ENCODE results near the gene ATF7IP.

The ATF7IP gene

DNA sequence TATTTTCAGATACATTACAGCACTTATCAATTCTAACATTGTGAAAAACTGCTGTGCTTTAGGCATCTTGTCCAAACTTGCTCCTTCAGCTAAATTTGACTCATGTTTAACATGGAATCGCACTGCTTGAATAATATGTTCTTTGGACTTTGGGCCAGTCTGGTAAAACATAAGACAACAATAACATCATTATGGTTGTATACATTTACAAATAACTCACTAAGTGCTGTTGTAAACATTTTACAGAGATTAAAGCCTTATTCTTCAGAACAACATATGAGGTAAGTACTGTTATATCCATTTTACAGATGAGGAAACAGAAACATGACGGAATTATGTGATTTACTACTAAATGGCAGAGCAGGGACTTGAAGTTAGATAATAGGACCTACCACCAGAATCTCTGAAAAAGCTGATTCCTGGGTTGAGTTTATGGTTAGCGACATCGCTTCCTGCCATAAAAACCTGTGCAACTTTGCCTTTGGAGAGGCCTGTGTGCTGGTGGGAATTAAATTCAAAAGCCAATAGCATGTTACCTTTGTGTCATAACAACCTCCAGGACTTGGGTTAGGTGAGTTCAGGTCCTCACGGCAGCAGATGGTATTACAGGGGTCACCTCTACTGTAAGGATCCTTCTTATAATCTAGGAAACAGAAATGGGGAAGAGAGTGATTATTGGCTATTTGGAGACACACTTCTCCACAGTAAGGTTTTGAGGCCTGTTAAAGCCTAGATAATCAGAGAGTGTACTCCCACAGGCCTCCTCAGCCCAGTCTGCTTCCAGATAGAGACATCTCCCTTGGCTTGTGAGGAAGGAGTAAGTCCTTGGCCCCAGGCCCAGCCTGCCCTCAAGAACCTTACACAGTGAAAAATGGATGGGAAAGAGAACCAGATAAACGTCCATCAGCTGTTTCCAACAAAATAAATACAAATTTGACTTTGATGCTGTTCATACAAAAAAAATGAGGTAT, 140.4 kb downstream of the ATF7IP start:
- no peak for DNase-seq (ENCODE audit: low spot score)

DNA sequence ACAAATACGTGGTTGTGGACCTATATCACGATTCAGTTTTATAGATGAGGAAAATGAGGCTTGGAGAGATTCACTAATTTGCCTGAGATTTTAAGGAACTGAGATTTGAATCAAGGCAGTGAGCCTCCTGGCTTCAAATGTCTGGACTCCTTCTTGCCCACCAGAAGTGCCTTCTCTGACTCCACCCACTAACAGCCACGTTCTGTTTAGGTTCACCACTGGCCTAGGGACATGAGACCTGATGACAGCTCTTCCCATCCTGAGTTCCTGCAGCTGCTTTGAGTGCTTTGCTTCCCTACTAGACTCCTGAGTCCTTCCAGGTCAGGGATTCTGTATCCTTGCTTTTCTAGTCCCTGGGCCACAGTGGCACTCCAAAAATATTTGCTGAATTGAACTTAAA, 145.1 kb downstream of the ATF7IP start:
- no peak for DNase-seq (ENCODE audit: low spot score)

DNA sequence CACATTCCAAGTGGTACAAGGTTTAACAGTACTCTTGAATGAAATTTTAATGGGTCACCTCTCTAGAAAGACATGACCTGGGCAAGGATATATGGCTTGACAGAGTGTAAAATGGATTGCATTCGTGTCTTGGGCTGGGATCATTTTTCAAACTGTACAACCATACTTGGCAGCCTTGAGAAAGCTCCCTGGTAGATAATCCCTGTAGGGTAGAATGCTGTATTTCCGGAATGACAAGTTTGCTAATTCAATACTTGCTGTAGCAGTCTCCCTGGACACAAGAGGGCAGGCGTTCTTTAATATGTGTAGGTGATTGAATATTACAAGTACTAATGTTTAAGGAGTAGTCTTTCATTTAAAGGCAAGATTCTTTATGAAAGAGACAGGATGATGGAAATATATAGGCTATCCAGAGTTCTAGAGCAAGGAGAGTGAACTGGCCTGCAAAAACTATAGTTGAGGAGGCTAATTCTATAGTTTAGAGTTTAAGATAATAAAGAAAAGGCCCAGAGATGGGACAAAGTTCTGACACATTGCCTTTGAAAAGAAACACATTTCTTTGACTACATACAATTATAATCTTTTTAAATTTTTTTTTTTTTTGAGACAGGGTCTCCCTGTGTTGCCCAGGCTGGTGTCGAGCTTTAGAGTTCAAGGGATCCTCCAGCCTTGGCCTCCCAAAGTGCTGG, 148.8 kb downstream of the ATF7IP start:
- DNase-seq (ENCODE audit: low spot score) = peak; percentile 49

DNA sequence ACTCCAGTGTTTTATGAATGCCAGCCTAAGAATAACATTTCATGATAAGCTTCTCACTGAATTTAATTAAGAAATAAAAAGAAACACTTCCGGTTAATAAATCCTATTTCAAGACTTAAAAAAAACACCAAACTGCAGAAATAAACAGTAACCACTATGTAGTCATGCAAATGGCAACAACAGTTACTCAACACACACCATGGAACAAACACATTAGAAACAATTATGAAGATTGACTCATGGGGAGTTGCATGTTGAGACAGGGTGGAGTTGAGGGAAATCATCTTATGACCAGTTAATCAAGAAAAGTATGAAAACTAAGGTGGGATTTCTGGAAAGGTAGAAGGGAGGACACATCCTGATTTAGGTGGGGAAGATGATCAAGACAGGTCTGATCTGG, 149.5 kb downstream of the ATF7IP start:
- peak; percentile 14 for DNase-seq (ENCODE audit: low spot score)

DNA sequence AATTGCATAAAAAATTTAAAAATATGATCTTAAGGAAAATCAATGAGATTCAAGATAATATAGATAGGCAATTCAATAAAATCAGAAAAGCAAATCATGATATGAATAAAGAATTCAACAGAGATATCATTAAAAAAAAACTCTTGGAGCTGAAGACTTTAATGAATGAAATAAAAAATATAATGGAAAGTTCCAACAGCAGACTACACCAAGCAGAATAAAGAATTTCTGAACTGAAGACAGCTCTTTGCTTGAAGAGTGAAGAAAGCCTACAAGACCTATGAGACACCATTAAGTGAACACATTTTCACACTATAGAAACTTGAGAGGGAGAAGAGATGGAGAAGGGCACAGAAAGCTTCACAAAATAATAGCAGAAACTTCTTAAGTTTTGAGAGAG, 156.3 kb downstream of the ATF7IP start:
- no peak for DNase-seq (ENCODE audit: low spot score)

DNA sequence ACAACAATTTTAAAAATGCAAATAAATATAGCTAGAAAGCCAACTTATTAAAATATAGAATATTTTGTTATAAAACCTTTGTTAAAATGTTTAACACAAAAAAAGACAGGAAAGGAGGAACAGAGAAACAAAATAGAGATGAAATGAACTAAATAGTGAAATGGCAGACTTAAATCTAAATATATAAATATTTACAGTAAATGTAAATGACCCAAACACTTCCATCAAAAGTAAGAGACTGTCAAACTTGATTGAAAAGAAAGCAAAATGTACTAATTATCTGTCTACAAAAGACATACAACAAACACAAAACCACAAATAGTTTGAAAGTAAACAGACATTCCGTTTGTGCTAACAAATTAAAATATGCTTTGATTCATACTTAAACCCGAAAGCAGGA, 160.5 kb downstream of the ATF7IP start:
- DNase-seq (ENCODE audit: low spot score) = no peak

DNA sequence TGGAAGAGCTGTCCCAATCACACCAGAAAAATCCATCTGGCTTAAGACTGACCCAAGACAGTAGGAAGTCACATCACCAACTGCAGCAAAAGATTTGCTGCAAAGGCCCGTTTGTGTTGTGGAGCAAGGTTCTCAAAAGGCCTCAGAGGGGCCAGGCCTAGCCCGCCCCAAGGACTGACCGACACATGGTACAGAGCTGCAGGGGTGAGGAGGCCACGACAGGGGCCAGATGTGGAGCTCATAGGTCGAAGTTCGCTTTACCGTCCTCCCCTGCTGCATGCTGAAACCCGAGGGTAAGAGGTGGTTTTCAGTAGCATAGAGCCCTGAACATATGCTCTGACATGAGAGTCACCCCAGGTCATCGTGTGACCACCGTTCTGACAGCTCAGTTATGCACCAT, 166.7 kb downstream of the ATF7IP start:
- no peak for DNase-seq (ENCODE audit: low spot score)

DNA sequence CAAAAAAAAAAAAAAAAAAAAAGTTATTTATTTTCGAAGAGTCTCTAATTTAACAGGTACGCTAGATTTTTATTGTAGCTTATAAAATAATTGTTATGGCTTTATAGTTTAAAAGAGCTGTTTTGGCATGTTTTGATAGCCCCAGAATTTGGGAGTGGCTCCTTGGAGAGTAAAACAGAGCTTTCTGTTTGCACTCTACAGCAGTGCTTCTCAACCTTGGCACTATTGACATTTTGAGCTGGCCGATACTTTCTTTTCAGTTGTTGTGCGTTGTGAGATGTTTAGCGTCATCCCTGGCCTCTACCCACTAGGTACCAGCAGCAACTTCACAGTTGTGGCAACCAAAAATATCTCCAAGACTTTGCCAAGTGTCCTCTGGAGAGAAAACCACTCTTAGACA, 171.6 kb downstream of the ATF7IP start:
- DNase-seq (ENCODE audit: low spot score) = no peak

DNA sequence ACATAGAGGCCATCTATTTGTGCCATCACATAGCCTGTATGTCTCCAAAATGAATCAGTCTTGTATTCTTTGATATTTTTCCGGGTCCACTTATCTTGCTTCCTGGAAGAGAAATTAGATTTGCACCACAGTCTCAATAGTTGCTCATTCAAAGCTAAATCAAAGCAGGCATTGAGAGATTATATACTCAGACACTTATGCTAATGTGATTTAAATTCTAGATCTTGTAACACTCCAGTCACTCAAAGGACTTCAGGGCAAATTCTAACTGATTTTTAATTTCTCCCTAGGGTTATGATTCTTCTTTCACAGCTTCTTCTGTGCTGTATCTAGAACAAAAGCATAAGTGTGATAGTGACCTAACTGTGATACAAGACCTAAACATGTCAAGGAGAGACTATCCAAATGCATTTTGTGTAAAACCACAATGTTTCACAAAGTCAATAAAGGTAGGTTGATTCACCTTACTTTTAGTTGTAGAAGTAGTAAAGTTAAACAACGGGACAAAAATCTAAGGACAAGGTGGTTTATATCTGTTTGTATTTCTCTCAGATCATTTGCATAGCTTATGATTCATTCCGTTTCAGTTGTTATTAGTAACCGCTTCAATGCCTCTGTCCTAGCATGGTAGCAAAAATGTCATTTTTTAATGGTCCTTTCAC, 175.4 kb downstream of the ATF7IP start:
- DNase-seq (ENCODE audit: low spot score) = no peak

DNA sequence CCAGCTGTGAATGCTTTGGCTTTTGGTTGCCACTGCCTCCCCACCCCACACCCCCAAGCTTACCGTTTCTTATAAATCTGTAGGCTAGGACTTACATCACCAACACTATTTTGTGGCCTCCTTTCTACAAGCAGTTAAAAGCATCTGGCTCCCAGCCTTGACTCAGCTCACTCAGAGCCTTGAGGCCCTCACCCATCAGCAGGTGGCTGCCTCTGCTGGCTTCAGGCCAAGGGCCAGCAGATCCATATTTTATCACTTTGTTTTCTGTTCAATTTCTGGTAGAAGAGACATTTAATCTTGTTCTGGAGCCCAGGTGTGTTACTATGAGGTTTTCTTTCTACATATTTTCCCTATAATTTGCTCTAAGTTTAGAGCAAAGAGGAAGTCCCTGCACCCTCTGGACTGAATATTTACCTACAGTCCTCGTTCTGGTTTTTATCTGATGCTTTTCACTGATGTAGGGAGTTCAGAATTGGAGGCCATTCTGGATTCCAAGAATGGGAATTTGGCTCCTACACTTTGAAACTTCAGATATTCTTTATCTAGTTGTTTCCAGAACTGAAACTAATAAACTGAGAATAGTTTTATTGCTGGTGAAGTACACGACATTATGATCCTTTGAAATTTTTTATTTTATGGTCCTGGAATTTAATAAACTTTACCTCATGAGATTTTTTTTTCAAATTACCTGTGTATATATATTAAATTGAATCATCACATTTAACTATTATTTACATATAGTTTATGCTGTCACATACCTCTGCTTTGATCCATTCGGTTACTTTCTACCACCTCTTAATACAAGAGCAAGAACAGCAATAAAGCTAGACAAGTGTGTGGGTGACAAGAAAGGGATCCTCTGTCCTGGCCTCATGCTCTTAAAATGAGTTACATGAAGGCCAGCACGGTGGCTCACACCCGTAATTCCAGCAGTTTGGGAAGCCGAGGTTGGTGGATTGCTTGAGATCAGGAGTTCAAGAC, 180.0 kb downstream of the ATF7IP start:
- no peak for DNase-seq (ENCODE audit: low spot score)

DNA sequence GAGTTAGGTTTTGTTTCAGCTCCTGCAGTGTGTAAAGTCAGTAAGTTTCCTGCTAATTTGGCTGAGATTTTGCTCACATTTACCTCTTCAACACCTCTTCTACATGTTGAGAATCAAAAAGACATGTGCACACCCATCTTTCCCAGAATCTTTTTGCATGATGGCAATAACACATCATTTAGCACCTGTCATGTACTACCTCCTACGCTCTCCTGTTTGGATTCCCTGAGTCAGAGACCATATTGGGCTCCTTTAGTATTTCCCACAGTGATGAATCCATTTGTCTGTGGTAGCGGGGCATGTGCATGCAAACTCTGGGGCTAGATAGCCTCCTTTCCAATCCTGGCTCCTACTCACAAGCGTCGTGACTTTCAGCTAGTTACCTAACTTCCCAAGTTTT, 182.1 kb downstream of the ATF7IP start:
- DNase-seq (ENCODE audit: low spot score) = no peak

DNA sequence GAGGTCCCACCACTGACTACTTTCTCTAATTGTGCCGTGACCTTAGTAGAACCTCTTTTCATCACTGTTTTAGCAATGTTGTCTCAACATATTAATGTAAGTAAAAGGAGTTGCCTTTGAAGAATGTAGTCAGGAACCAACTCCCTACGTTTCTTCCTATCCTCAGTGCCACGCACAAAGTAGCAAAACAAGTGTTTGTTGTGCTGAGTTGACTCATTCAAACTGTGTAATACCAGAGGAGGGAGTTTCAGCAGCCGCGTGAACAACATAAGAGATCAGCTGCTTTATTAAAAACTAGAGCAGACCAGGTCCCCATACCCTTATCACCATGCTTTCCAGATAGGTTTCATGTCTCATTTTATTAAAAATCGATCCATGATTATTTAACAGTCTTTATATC, 183.1 kb downstream of the ATF7IP start:
- DNase-seq (ENCODE audit: low spot score) = no peak
